SK-MEL-5 (cell line): ENCODE data around the gene TSPAN3. TPM values are rescaled to one million over a fixed set of nuclear protein-coding genes. Genes with fewer than 3 reads are reported as not detected.

ENCODE experiments used
- DNase-seq: peaks from one replicate; pipeline ENCODE4 v3.0.0-alpha.2; 2016; ENCODE audit warnings: low read depth, low spot score
- in situ Hi-C: cut with HindIII; loops from 2 replicates; pipeline ENCODE4 v1.10.0; 2016; ENCODE audit warnings: low sequenced_read_pairs, high pct_unique_total_duplicates, low pct_unique_long_range_greater_than_20kb
- total RNA-seq: library from RNA; depleted of rRNA; stranded (reverse); fragments of >200 nt; shearing (Covaris generic); gene quantifications from 2 replicates; pipeline ENCODE4 v1.2.3, GENCODE V29; 2014

Gene TSPAN3
- total RNA-seq, 1 experiment from 2014 or later, result 489 TPM

DNA sequence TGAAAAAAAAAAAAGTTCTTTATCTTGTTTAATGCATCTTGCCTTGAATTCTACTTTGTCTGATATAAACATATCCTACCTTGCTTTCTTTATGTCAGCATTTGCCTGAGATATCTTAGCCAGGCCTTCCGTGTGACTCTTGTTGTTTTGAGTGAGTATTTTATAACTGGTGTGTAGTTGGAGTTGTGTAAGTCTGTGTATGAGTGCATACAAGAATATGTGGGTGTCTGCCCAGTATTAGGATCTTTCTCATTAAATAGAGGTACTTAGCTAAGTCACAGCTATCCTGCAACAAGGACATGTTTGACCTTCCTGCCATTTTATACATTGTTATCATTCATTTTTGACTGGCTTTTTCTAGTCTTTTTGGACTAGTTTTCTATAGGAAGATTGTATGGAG, 22.5 kb upstream of the TSPAN3 start:
- DNase-seq, result no peak
- in situ Hi-C loops, result no loop called here

DNA sequence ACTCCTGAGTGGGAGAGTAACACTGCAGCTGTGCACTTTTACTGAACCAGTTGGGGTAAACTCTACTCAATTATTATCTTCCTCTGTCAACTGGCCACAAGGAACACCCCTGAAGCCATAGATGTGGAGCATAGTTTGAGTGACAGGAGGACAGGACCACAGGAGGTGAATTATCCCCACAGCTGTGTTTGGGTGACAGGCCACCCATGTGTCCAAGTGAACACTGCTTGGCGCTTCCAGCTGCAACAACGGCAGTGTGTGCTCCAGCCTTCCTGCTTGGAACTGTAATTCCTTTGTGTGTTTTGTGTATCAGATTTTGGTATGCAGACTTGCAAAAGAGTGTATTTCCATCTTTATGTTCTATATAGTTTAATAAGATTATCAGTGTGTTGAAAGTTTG, 20.2 kb upstream of the TSPAN3 start:
- in situ Hi-C loops, result no loop called here
- no peak for DNase-seq

DNA sequence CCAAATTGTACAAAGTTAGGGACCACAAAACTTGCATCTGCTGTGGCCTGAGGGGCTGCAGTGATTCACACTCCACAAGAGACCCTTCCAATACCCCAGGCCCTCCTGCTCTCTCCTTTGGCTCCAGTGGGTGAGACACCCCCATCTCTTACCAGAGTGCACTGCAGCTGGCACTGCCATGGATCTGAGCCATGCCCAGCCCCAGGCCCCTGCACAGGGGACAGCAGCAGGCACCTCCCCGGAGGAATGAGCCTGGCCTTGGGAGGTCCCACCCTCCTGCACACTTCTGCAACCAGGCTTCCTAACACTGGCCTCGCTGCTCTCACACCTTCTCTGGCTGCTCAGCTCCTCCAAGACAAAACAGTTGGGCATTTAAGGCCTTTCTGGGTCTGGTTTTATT, 16.3 kb upstream of the TSPAN3 start:
- no peak for DNase-seq
- in situ Hi-C loops, result no loop called here

DNA sequence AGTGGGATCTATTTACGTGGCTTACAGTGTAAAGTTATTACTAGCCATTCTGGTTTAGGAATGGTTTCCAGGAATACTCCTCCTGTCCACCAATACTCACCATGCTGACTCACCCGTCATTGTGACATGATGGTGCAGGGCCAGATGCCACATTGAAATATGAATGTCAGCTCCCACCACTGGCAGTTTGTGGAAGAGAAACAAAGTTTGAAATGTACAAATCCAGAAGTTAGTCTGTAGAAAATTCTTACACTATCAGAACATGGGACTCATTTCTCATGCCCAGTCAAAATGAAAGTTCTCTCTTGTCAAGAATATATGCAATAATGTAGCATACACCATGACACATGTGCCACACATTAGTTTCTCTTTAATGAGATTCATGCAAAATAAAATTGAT, 14.4 kb upstream of the TSPAN3 start:
- in situ Hi-C loops, result no loop called here
- no peak for DNase-seq

DNA sequence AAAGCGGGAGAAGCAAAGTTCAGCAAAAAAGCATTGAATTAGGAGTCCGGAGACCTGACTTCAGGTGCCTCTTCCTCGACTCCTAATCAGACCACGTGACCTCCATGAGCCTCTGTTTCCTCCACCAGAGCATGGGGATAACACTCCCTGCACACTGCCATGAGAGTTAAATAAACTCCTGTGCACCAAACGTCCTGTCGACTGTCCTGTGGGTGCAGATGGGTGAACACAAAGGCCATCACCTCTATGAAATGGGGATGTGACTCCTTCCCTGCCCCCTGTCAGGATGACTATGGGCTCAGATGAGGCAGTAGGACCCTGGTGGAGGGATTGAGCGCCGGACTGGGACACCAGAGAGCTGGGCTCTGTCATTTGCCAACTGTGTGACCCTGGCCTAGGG, 13.5 kb upstream of the TSPAN3 start:
- DNase-seq, result no peak
- in situ Hi-C loops, result no loop called here

DNA sequence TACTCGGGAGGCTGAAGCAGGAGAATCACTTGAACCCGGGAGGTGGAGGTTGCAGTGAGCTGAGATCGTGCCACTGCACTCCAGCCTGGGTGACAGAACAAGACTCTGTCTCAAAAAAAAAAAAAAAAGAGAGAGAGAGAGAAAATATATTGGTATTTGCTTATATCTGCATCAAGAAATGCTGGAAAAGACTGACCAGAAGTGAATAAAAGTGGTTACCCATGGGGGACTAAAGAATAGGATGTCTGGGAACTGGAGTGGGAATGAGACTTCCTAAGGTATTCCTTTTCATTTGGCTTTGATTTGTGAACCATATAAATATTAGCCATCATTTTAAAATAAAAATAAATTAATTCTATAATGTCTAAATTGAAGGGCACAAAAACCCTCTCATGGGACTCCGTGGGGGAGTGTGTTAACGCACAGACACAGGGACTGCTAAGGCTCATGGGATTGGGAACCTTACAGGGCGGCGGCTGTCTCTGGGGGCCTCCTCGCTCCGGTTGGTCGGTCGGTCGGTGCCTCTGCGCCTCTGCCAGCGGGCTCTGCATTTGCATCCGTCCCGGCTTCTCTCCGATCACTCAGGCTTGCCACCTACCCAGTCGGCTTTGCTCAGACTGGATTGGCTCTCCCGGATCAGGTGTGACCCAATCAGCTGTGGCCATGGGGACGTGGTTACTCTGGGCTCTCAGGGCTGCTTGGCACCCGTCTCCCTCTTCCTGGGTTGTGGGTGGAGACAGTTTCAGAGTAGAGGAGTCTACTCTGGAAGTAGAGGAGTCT, 12.7 kb upstream of the TSPAN3 start:
- DNase-seq, result no peak
- in situ Hi-C loops, result no loop called here

DNA sequence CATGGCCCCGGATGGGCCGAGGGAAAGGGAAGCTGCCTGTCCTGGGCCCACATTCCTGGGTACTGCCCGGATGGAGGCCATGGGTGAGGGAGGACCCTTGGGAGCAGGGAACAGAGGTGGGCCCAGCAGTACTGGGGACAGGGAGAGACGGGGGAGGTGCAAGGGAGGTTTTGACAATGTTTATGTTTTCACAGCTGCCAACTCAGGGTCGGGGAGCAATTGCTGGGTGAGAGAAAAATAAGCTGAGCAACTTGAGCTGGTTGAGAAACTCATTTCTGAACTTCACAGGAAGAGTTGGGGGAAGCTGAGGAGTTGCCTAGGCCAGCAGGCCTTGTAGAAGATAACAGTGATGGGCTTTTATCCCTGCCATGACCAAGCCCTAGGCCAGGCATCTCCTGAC, 11.1 kb upstream of the TSPAN3 start:
- in situ Hi-C loops, result no loop called here
- no peak for DNase-seq

DNA sequence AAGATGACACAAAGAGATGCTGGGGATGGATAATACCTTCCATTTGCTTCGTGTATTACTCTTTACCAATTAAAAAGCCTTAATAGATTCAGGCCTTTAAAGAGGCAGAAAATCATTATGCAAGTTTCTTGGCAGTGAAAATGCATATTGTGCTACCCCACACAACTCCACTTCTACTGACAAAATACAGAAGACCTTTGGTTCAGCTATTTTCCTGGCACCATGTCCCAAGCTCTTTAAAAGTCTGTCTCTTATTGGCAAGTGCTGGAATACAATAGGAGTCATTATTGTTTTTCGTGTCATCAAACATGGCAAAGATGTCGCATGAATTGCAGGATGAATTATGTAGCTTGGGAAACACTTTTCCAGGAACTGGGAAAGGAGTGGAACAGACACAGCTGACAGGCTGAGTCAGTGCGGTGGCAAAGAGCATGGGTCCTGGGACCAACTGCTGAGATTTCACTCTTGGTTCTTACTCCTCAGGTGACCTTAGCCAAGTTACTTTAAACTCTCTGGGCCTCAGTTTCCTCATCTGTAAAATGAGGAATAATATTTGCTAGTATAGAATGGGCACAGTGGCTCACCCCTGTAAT, 5.5 kb upstream of the TSPAN3 start:
- DNase-seq, result peak; percentile 32
- in situ Hi-C loops, result no loop called here

DNA sequence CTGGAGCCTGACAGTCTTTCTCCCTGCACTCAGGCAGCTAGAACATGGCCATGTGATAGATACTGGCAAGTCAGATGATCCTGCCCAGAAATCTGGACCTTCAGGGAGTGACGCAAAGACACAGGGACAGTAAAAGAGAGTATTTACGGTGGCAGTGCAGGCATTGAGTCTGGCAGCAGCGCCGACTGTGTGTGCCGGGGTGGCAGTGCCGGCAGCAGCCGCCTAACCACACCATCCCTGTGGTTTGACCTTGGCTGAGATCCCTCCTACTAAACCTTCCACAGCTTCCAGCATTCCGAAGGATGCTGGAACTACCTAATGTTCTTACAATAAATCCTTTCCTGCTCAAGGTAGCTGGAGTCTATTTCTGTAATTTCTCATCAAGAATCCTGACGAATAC, 4.6 kb upstream of the TSPAN3 start:
- peak; percentile 80 for DNase-seq
- in situ Hi-C loops, result no loop called here

DNA sequence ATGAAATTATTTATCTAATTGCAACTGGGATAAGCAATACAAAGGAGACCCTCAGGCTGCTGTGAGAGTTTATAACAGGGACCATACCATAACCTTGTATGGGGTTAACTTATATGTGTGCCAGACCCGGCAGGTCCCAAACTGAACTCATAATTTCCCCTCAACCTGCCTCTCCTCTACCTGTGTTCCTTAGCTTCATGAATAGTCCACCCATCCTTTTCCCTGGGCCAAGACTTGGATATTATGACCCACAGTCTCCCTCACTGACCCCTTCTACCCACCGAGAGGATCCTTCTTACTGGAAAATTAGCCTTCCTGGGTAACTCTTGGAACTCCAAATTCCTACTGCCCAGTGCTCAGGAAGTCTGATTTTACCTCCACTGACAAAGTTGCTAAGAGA, 3.4 kb upstream of the TSPAN3 start:
- DNase-seq, result no peak
- in situ Hi-C loops, result no loop called here

DNA sequence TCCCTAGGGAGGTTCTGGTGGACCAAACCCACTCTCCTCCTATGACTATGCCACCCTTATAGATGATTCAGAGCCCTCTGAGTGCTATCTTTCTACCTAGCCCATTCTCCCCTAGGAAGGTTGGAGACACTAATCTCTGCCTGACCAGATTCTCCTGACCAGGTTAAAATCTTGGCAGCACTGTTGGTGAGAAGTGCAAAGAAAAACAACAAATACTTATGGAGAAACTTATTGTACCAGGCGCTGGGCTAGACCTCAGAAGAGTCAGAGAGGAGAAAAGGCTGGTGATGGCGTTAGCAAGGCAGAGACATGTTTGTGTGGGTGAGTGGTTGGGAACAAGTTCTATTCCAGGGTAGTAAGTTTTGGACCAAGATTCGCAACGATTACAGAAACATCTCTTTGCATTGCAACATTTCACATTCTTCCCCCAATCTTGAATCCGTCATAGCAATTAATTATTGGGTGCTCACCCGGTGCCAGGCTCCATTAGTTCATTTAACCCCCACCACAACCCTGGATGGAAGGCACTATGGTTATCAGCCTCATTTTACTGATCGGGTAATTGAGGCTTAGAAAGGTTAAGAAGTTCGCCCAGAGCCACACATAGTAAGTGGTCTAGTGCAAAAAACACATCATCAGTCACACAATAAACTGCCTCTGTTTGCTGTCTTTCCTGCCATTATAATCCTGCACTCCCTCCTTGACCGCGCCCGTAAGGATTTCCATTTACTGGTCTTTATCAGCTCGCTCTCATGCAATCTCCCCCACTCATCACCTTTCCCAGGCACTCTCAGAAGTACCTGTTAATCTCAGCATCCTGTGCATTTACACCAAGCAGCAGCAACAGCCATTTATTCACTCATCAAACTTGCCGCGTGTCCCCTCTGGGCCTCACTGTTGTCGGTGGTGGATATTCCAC, 655 bp upstream of the TSPAN3 start:
- DNase-seq, result no peak
- in situ Hi-C loops, result no loop called here

DNA sequence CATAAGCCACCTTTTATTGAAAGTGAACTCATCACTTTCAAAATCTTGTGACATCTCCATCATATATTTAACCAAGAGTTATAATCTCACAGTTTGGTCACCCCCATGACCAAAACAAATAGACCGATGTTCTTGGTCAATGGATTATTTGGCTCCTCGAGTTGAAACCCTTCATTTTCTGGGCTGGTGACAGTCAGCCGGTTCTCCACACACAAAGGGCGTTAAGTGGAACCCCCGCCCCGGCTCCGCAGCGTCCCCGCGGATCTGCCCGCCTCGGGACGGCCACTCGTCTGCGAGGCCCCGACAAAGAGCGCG, 772 bp downstream of the TSPAN3 start:
- in situ Hi-C loops, result no loop called here
- no peak for DNase-seq

DNA sequence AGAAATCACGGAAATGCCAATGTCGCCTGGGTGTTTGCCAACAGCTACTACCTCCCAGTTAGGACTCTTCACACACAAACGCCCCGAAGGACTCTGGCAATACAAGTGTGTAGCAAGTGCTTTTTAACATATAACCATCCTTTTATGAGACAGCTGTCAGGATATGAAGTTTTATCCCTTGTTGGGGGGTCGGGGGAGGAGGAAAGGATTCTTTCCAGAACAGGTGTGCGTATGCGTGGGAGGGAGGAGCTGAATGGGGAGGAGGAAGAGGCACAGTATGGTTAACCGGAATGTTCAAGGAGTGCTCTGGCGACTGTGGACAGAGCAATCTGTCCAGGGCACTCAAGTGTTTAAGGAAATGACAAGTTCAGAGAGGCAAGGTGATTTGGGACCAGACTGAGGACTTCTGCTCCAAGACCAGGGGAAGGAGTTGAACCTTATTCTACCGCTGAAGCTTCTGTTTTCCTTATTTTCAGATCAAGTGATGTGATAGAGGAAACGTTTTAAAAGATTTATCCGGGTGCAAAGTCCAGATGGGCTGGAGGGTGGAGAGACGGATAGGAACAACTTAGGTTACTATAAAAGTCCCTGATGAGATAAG, 1.3 kb downstream of the TSPAN3 start:
- DNase-seq, result no peak
- in situ Hi-C loops, result no loop called here

DNA sequence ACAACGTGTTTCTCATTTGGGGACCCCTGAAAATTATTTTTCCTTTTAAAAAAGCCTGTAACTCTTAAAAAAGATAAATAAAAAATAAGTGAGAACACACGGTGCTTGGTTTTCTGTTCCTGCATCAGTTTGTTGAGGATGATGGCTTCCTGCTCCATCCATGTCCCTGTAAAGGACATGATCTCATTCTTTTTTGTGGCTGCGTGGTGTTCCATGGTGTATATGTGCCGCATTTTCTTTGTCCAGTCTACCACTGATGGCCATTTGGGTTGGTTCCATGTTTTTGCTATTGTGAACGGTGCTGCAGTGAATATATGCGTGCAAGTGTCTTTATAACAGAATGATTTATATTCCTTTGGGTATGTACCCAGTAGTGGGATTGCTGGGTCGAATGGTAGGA, 2.3 kb downstream of the TSPAN3 start:
- in situ Hi-C loops, result no loop called here
- DNase-seq, result no peak

DNA sequence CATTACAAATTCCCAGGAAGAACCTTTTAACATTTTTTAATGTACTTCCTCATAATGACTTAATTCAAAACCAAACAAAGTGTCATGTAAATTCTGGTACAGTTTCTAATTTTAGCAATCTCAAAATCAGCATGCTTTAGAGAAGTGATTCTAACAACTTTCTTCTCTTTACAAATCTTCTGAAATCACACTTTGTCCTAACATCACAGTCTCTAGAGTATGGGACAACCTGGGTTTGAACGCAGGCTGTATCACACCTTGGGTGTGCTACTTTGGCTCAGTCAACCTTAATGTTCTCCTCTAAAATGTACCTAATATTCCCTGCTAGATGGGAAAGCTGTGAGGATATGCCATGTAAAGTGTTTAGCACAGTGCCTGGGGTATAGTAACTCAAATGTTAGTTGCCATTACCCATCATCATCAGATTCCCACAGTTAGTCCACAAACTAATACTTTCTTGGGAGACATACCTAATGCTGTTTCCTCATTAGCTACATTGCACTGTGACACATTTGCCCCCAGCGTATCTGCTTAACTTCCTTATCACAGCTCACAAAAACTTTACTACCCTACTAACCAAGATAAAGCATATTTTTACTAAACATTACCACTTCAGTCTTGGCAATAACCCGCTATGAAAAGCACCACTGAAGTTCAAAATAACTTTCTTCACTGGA, 3.1 kb downstream of the TSPAN3 start:
- in situ Hi-C loops, result no loop called here
- DNase-seq, result no peak

DNA sequence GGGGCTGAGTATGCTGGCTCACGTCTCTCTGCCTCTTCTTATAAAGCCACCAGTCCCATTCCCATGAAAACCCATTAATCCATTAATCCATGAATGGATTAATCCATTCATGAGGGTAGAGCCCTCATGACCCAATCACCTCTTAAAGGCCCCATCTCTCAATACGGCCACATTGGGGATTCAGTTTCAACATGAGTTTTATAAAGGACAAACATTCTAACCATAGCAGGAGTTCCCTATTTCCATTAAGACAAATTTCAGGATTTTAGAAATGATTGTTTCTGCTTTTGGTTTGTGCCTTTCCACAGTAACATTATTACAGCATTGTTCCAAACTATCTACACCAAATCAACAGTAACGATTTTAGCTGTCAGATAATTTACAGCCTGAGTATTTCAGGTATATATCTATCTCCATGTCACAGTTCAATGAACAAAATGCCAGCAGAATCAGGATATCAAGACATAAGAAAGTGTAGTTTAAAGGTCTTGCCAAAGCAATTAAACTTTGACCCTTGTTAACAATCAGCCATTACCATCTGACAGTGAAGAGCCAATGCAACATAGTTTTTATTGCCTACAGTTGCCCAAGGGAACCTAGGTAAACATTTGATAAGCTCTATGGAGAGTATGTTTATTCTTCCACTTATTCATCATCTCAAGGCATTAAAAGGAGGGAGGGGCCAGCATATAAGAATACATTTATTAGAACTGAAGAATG, 3.8 kb downstream of the TSPAN3 start:
- in situ Hi-C loops, result no loop called here
- no peak for DNase-seq

DNA sequence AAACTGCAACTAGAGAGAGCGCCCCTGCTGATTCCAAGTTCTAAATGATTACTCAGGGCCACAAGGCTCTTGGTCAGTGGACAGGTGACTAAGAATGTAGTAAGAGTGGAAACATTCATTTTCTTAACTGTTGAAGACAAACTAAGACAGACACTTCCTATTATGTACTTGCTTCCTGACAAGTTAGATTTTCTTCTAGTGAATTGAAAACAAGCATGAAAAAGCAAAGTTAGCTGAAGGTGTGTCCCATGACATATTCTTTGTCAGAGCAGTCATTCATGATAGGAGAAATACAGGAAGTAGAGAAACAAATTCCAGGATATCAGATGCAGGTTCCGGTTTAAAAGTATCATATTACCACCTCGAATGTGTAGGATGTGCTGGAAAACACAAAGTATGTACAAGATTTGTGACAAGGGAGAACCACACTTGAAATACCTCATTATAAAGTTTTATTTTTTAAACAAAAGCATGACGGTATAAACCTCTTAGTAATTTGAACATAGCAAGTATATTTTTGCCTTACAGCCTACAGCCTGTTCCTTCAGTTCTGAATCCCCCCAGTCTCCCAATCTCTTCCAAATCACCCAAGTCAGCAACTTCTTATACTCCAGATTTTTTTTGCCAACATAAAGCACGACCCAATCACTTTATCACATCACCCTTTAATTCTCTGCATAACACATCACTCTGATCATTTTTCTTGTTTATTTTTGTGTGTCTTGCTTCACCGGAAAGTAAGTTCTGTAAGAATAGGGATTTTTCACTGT, 6.2 kb downstream of the TSPAN3 start:
- DNase-seq, result peak; percentile 72

More for the DNA sequence above, 6.2 kb downstream of the TSPAN3 start:
- in situ Hi-C loops, result no loop called here
